Type B pancreatic cell (in vitro differentiated cells): ENCODE data around the gene SLC2A6. TPM values are rescaled to one million over a fixed set of nuclear protein-coding genes. Genes with fewer than 3 reads are reported as not detected.

Experiments
- DNase-seq: peaks from one replicate; pipeline ENCODE4 v3.0.0; 2021; ENCODE audit warnings: mixed read lengths; ENCODE audit not compliant: unreplicated experiment; ENCODE audit errors: extremely low spot score
- H3K27ac Mint-ChIP-seq: 2 replicates; pipeline ENCODE4 v1.8.0; 2021; ENCODE audit warnings: mild to moderate bottlenecking, mixed read lengths
- H3K27me3 Mint-ChIP-seq: 2 replicates; pipeline ENCODE4 v1.8.0; 2021; ENCODE audit warnings: mixed read lengths
- H3K36me3 Mint-ChIP-seq: 2 replicates; pipeline ENCODE4 v1.8.0; 2021; ENCODE audit warnings: mixed read lengths
- H3K4me1 Mint-ChIP-seq: one replicate; pipeline ENCODE4 v1.8.0; 2021; ENCODE audit warnings: mixed read lengths; ENCODE audit not compliant: unreplicated experiment
- H3K4me3 Mint-ChIP-seq: 2 replicates; pipeline ENCODE4 v1.8.0; 2021; ENCODE audit warnings: mild to moderate bottlenecking, mixed read lengths
- H3K9me3 Mint-ChIP-seq: 2 replicates; pipeline ENCODE4 v1.8.0; 2021; ENCODE audit warnings: mixed read lengths
- CTCF ChIP-seq: fragments of 200-600 bp; sonication (generic); conservative IDR thresholded peaks from 2 replicates; pipeline ENCODE4 v1.5.0; 2021; ENCODE audit warnings: antibody characterized with exemption, mild to moderate bottlenecking
- total RNA-seq: library from RNA; stranded (reverse); gene quantifications from 2 replicates; pipeline ENCODE4 v1.2.1, GENCODE V29; 2021; ENCODE audit warnings: low replicate concordance

SLC2A6 gene
- total RNA-seq, 1 donor from 2014 or later = 8.2 TPM

GRCh38 chr9:133457233-133457632 lies 21.7 kb downstream of the SLC2A6 start:
- TF ChIP-seq CTCF = no peak
- Mint-ChIP-seq H3K36me3 (no peaks in the 10 kb centered on the region), H3K9me3 (no peaks in the 10 kb centered on the region), H3K27ac (no peak overlapping the region), H3K4me3 (no peak overlapping the region), H3K27me3 (no peaks in the 10 kb centered on the region), H3K4me1 (peaks cover 14% of the 10 kb centered on the region)
- no peak for DNase-seq

DNA sequence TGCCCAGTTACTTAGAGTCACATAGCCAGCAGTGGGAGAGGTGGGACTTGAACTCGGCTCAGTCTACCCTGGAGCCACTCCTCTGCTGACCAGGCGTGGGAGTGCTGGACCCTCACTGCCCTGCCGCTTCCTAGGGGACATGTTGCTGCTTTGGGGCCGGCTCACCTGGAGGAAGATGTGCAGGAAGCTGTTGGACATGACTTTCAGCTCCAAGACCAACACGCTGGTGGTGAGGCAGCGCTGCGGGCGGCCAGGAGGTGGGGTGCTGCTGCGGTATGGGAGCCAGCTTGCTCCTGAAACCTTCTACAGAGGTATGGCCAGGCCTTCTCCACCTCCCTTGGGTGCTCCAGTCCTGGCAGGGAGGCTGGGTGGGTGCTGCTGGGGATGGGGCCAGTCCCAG lies 22.5 kb downstream of the SLC2A6 start:
- DNase-seq = no peak
- TF ChIP-seq CTCF = no peak
- Mint-ChIP-seq H3K27me3 (no peaks in the 10 kb centered on the region), H3K36me3 (no peaks in the 10 kb centered on the region), H3K9me3 (no peaks in the 10 kb centered on the region), H3K27ac (no peak overlapping the region), H3K4me3 (no peak overlapping the region), H3K4me1 (peaks cover 10% of the 10 kb centered on the region)

DNA sequence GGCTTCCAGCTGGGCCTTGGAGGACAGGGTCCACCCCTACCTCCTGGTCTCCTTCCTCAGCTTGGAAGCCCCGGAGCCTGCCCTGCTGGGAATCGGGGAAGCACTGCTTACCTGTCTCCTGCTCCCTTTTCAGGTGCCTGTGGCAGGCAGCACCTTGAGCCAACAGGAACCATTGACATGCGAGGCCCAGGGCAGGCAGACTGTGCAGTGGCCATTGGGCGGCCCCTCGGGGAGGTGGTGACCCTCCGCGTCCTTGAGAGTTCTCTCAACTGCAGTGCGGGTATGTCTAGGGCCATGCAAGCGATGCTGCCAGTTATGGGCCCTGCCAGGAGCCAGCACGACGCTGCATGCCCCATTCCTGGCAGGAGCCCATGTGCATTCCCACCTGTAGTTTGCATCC lies 23.0 kb downstream of the SLC2A6 start:
- TF ChIP-seq CTCF = no peak
- Mint-ChIP-seq H3K36me3 (no peaks in the 10 kb centered on the region), H3K27ac (no peak overlapping the region), H3K9me3 (no peaks in the 10 kb centered on the region), H3K27me3 (no peaks in the 10 kb centered on the region), H3K4me3 (no peak overlapping the region), H3K4me1 (peaks cover 6% of the 10 kb centered on the region)
- DNase-seq = no peak

- H3K9me3 Mint-ChIP-seq = no peaks in the 10 kb centered on the region
- no peak overlapping the region for H3K4me3 Mint-ChIP-seq
- no peaks in the 10 kb centered on the region for H3K36me3 Mint-ChIP-seq
- no peak overlapping the region for H3K27ac Mint-ChIP-seq
- peaks cover 5% of the 10 kb centered on the region for H3K4me1 Mint-ChIP-seq
- no peaks in the 10 kb centered on the region for H3K27me3 Mint-ChIP-seq
- DNase-seq = no peak
- TF ChIP-seq CTCF = no peak
Measured at GRCh38 chr9:133454943-133455673, 23.8 kb downstream of the SLC2A6 start.

GRCh38 chr9:133454325-133454724 lies 24.6 kb downstream of the SLC2A6 start:
- DNase-seq = no peak
- H3K27me3 Mint-ChIP-seq = no peaks in the 10 kb centered on the region
- TF ChIP-seq CTCF = no peak
- no peak overlapping the region for H3K4me3 Mint-ChIP-seq
- H3K4me1 Mint-ChIP-seq = peaks cover 5% of the 10 kb centered on the region
- no peaks in the 10 kb centered on the region for H3K9me3 Mint-ChIP-seq
- no peak overlapping the region for H3K27ac Mint-ChIP-seq
- no peaks in the 10 kb centered on the region for H3K36me3 Mint-ChIP-seq
